Activated effector memory CD4-positive, alpha-beta T cell treated with anti-CD3 and anti-CD28 coated beads, Interleukin-2, amount 50 U/mL, for 16 hours (primary cell): Measurements from ENCODE around the gene TMEM63C.

Experiments
- DNase-seq: peaks from one replicate; pipeline ENCODE4 v3.0.0-alpha.2; 2020

Gene TMEM63C

GRCh38 chr14:77225254-77225653 is 43.7 kb downstream of the TMEM63C start:
- DNase-seq: no peak

GRCh38 chr14:77225892-77226557 is 44.4 kb downstream of the TMEM63C start:
- DNase-seq: no peak

GRCh38 chr14:77228056-77228455 is 46.5 kb downstream of the TMEM63C start:
- DNase-seq: no peak

GRCh38 chr14:77230914-77231313 is 49.3 kb downstream of the TMEM63C start:
- no peak for DNase-seq

DNA sequence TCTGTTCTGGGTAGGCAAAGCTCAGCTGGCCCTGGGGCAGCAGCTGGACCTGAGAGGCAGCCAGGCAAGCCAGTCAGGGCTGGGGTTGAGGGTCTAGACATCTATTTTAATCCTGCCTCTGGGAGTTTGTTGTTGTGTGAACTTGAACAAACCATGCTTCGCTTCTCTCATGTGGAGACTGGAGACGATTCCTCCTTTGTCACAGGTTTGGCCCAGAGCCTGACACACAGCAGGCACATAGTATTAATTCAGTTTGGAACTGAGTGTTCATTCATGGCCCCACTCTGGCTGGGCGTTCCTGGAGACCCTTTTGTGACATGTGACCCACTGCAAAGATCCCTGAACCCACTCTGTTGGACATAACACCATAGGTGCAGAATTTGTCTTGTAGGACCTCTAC is 50.1 kb downstream of the TMEM63C start:
- DNase-seq: no peak

DNA sequence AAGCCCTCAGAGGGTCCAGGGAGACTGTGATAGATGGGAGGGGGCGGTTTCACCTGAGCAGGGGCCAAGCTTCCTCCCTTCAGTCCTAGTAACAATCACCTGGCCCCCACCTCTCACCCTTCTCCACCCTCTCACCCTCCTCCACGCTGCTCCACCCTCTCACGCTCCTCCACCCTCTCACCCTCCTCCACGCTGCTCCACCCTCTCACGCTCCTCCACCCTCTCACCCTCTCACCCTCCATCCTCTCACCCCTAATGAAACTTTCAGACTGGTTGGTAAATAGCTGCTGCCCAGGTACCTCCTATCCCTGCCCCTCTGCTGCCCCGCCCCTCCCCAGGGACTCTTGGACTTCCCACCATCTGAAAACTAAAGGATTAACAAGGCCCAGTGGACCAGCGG is 55.2 kb downstream of the TMEM63C start:
- DNase-seq: no peak

DNA sequence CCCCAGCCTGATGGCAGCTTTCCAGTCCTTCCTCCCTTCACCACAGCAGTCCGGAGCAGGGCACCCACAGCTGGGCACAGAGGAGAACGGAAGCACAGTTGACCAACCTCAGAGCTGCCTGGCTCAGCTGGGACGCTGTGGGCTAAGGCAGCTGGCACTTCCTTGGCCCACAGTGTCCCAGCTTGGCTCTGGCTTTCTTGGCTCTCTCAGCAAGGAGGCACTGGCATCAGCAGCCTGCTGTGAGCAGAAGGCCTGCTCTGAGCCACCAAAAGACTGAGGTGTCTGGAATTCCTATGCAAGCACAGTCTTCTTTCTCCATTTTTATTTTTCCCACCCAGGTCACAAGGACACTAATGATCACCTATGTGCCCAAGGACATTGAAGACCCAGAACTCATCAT is 56.8 kb downstream of the TMEM63C start:
- no peak for DNase-seq

DNA sequence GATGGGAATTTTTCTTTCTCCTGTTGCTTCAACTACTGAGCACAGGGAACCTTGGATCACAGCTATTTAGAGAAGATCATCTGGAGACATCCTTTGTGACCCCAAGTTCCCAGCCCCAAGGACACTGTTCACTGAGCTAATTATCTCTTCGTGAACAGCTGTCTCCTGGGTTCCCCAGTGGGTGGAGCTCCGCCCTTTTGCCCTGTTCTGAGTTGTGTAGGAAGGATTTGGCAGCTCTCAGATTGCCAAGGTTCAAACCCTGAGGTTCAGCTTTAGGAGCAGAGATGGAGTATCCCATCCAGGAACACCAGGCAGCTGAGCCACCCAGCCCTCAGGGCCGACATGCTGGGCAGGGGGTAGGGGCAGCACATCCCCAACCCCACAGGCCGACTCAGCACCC is 57.4 kb downstream of the TMEM63C start:
- no peak for DNase-seq

DNA sequence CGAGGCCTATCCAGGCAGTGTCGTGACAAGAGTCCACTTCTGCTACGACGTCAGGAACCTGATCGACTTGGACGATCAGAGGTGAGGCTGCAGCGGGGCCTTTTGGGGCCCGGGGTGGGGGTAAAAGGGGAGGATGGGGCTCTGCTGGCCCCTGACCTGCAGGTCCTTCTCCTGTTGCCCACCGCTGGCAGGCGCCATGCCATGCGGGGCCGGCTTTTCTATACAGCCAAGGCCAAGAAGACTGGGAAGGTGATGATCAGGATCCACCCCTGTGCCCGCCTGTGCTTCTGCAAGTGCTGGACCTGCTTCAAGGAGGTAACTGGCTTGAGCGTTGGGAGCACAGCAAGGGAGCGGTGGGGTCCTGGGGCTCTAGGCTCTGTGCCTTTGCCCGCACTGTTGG is 57.8 kb downstream of the TMEM63C start:
- no peak for DNase-seq

DNA sequence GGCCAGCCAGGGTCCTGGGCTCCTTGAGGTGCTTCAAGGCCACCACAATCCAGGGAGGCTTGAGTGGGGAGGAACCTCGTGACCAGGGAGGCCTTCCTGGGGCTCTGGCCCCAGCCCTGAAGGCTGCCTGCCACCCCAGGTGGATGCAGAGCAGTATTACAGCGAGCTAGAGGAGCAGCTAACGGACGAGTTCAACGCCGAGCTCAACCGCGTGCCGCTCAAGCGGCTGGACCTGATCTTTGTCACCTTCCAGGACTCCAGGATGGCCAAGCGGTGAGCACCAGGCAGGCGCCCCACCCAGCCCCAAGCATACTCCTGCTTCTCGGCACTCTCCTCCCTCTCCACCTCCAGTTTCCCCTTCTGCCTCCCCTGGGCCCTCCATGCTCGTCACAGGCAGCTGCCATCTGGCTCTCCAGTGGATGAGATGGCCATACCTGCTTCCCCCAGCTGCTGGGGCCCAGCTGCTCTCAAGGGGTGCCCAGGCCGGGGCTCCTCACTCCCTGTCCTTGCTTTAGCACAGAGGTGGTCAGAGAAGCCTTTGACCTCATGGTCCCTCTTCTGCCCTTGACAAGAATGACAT is 58.8 kb downstream of the TMEM63C start:
- no peak for DNase-seq

DNA sequence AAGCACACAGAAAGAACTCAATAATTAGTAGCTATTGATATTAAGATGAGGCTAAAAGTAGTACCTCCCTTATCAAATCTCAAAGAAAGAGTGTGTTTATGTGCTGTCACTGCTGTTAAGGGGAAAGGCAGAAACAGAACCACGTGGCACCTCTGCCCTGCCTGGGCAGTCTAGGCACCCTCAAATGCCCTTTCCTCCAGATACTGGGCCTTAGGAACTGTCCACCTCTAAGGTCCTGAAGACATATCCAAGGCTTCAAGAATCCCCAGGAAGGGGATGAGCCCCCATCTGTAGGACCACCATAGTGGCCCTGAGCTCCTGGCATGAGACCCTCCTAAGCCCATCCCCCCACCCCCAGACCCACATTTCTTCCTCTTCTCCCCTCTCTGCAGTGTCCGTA is 60.4 kb downstream of the TMEM63C start:
- DNase-seq: no peak

DNA sequence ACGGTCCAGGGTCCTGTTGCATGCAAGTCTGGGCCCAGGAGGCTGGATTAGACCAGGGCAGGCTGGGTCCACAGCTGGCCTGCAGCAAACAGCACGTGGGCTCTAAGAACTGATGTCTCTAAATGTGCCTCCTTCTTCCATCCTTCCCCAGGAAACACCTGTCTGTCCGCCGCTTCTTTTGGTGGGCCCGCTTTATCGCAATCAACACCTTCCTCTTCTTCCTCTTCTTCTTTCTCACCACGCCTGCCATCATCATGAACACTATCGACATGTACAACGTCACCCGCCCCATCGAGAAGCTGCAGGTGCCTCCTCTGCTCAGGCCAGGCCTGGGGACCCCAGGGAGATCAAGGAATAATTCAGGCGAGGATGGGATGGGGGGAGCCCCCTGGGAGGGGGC is 61.2 kb downstream of the TMEM63C start:
- no peak for DNase-seq

DNA sequence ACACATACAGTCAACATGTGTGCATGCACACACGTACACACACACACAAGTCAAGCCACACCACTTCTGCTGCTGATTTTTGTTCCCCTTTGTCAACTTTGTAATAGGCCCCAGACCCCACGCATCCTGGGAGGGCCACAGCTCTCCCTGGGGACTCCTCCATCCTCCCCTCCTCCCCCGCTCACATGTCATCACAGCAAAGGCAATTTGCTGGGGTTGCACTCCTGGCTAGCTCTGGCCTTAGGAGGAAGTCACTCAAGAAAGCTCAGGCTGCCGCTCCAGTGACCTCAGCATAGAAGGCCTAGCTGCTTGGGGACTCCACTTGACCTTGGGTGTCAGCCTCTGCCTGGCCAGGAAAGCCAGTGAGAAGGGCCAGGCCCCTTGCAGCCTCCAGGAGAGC is 62.3 kb downstream of the TMEM63C start:
- DNase-seq: no peak

GRCh38 chr14:77245820-77246219 is 64.2 kb downstream of the TMEM63C start:
- no peak for DNase-seq

DNA sequence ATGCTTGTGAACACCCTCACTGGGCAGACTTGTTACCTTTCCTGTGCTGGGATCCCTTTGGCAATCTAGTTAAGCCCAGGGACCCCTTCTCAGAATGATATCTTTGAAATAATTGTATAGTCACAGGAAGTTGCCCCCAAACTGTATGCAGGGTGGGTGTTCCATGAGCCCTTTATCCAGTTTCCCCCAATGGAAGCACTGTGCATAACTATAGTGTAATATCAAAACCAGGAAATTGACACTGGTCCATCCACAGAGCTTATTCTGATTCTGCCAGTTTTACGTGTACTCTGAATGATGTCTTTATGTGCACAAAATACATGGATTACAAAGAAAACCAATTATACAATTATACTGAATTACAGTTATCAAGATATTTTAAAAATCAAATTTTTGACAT is 65.2 kb downstream of the TMEM63C start:
- DNase-seq: no peak

DNA sequence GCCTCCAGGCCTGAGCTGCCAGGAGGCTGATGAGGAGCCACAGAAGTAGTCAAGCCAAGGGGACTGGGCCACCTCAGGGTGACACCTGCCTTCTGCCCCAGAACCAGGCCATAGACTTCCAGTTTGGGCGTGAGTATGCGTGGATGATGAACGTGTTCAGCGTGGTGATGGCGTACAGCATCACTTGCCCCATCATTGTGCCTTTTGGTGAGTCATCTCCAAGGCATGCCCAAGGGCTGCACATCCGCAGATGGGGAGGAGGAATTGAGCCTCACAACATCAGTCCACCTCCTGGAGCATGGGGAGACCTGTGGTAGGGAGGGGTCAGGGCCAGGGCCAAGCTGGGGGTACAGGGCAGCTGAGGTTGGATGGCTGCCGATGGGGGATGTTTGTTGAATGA is 67.1 kb downstream of the TMEM63C start:
- DNase-seq: no peak

DNA sequence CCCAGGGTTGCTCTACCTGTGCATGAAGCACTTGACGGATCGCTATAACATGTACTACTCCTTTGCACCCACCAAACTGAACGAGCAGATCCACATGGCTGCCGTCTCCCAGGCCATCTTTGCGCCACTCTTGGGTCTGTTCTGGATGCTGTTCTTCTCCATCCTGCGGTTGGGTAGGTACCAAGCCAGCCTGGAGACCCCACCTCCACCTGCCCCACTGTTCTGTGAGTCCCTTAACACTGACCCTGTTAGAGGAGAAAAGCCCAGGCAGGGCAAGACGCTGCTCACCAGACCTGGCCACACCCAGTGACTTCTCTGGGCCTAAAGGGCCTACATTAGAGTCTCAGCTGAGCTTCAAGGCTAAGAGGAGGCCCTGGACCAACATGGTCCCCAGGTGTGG is 67.7 kb downstream of the TMEM63C start:
- no peak for DNase-seq

- no peak for DNase-seq
Observed at GRCh38 chr14:77250927-77251326, 69.3 kb downstream of the TMEM63C start.

GRCh38 chr14:77251870-77252269 is 70.3 kb downstream of the TMEM63C start:
- DNase-seq: no peak

DNA sequence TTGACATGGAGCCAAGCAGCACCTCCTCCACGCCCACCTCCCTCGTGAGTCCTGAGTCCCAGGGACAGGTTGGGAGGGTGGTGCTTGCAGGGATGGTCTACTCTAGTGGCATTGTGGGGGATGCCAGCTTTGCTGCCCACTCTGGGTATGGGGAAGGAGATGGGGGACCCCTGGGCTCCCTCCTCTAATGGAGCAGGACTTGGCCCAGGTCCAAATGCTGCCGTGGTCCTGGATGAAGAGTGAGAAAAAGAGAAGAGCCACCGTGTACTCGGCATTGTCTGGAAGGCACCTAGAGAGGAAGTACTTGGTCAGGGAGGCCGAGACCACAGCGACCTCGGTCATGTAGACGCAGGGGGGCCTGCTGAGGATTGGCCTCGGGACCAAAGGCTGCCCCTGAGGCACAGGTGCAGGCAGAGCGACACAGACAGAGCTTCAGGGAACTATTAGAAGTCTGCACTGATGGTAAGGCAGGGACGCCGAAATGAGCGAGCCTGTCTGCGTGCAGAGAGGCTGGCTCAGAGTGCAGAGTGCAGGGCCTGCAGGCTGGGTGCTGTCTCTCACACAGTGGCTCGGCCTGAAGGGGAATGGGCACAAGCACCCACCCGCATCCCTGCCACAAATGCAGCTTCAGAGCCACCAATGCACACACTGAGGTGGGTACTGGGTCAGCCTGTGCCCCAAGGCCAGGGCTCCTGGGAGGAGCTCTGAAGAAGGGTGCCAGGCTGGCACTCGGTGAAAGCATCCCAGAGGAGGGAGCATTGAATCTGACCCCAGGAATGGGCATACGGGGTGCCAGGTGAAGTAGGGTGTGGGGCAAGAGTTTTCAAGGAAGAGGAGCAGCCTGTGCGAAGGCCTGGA is 72.0 kb downstream of the TMEM63C start:
- no peak for DNase-seq

DNA sequence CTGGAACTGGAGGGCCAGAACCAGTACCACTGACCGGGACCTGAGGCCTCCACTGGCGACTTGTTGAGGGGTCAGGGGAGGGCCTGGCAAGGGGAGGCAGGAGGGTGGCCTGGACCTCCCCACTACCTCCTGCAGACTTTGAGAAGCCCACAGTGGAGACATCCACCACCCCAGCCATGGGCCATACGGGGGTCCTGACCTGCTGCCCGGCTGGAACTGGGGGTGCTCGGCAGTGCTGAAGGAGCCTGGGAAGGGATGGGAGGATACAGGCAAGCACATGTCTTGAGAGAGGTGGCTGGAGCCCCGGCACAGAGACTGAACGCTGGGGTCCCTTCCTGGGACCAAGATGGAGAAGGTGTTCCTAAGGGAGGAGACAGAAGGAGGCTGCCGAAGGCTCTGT is 75.1 kb downstream of the TMEM63C start:
- no peak for DNase-seq

GRCh38 chr14:77257700-77258099 is 76.1 kb downstream of the TMEM63C start:
- DNase-seq: no peak

DNA sequence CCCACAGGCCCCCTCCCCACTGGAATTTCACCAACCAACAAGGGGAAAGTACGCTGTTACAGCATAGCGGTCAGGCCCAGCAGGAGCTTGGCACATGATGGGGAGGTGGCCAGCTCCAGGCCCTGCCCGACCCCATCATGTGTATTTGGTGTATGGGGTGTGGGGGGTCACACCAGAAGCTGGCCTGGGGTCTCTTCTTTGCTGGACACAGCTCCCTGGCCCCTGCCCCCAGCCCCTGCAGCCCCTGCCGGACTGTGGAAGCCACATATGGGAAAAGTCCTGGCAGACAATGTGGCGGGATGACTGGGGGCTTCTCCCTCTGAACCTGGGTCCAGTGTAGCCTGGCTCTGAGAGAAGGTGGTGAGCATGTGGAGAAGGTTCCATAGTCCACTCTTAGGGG is 77.0 kb downstream of the TMEM63C start:
- DNase-seq: no peak

- DNase-seq: no peak
Observed at GRCh38 chr14:77259025-77259715, 77.6 kb downstream of the TMEM63C start.
